MM.1S (cell line): Measurements from ENCODE around the gene RBM18.

Experiments
- DNase-seq: peaks from one replicate; pipeline ENCODE4 v3.0.0-alpha.2; 2015
- H2AFZ ChIP-seq: fragments of 300-600 bp; sonication (generic); 2 replicates; pipeline ENCODE4 v1.6.0; 2016; ENCODE audit warnings: antibody characterized with exemption, low read length
- H3F3A ChIP-seq: fragments of 300-600 bp; sonication (generic); 2 replicates; pipeline ENCODE4 v1.6.1; 2016; ENCODE audit warnings: mild to moderate bottlenecking, antibody characterized with exemption, low read length, moderate library complexity, mixed read lengths; ENCODE audit not compliant: insufficient read depth
- H3K27ac ChIP-seq: fragments of 300-600 bp; sonication (generic); 2 replicates; pipeline ENCODE4 v1.5.1; 2016; ENCODE audit warnings: mild to moderate bottlenecking, low read length
- H3K27me3 ChIP-seq: fragments of 300-600 bp; sonication (generic); replicated peaks from 2 replicates; pipeline ENCODE4 v1.6.0; 2016; ENCODE audit warnings: low read length; ENCODE audit not compliant: insufficient read depth
- H3K36me3 ChIP-seq: fragments of 300-600 bp; sonication (generic); replicated peaks from 2 replicates; pipeline ENCODE4 v1.6.1; 2016; ENCODE audit warnings: mild to moderate bottlenecking, low read length, mixed read lengths; ENCODE audit not compliant: insufficient read depth
- H3K4me1 ChIP-seq: fragments of 300-600 bp; sonication (generic); 2 replicates; pipeline ENCODE4 v1.6.1; 2016; ENCODE audit warnings: low read length, mixed read lengths
- H3K4me2 ChIP-seq: fragments of 300-600 bp; sonication (generic); 2 replicates; pipeline ENCODE4 v1.6.0; 2016; ENCODE audit warnings: low read depth, low read length
- H3K4me3 ChIP-seq: fragments of 300-600 bp; sonication (generic); 2 replicates; pipeline ENCODE4 v1.5.1; 2016; ENCODE audit warnings: low read length, mixed read lengths
- H3K79me2 ChIP-seq: fragments of 300-600 bp; sonication (generic); 2 replicates; pipeline ENCODE4 v1.6.1; 2016; ENCODE audit warnings: mixed run types, low read length, mixed read lengths
- H3K9ac ChIP-seq: fragments of 300-600 bp; sonication (generic); 2 replicates; pipeline ENCODE4 v1.6.1; 2016; ENCODE audit warnings: low read length, mixed read lengths
- H3K9me2 ChIP-seq: fragments of 300-600 bp; sonication (generic); replicated peaks from 2 replicates; pipeline ENCODE4 v1.6.1; 2016; ENCODE audit warnings: mild to moderate bottlenecking, low read length, mixed read lengths; ENCODE audit not compliant: insufficient read depth
- H3K9me3 ChIP-seq: fragments of 300-600 bp; sonication (generic); replicated peaks from 2 replicates; pipeline ENCODE4 v1.6.1; 2016; ENCODE audit warnings: mild to moderate bottlenecking, low read length, mixed read lengths; ENCODE audit not compliant: insufficient read depth
- H4K20me1 ChIP-seq: fragments of 300-600 bp; sonication (generic); 2 replicates; pipeline ENCODE4 v1.6.1; 2016; ENCODE audit warnings: mild to moderate bottlenecking, low read length, moderate library complexity, mixed read lengths; ENCODE audit not compliant: insufficient read depth
- CTCF ChIP-seq: fragments of 300-600 bp; sonication (generic); IDR thresholded peaks from 2 replicates; pipeline ENCODE4 v1.5.1; 2016; ENCODE audit warnings: antibody characterized with exemption, low read length, mixed read lengths
- EZH2 ChIP-seq: fragments of 300-600 bp; sonication (generic); optimal IDR thresholded peaks from 2 replicates; pipeline ENCODE3; 2017; ENCODE audit warnings: low read depth, mild to moderate bottlenecking, antibody characterized with exemption, low read length, mixed read lengths
- EZH2phosphoT487 ChIP-seq: fragments of 300-600 bp; sonication (generic); IDR thresholded peaks from 2 replicates; pipeline ENCODE4 v1.6.1; 2018; ENCODE audit warnings: antibody characterized with exemption, low read length

Gene RBM18

DNA sequence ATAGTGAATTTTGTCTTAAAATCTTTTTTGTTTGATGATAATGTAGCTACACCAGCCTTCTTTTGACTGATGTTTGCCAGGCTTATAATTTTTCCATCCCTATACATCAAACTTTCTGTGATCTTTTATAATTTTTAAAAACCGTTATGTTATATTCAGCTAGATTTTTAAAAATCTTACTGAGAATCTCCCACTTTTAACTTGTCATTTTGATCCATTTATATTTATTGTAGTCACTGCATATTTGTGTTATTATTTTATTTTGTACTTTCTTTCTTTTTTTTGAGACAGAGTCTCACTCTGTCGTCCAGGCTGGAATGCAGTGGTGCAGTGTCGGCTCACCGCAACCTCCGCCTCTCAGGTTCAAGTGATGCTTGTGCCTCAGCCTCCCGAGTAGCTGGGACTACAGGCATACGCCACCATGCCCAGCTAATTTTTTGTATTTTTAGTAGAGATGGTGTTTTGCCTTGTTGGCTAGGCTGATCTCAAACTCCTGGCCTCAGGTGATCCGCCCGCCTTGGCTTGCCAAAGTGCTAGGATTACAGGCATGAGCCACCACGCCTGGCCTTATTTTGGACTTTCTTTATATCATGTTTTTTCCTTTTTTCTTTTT lies 12.8 kb upstream of the RBM18 start:
- Histone ChIP-seq H3K9ac (no peak overlapping the region), H3K27ac (no peak overlapping the region), H3K79me2 (peaks cover 86% of the 10 kb centered on the region), H2AFZ (no peak overlapping the region), H3K36me3 (peaks cover 12% of the 10 kb centered on the region), H3K4me2 (no peak overlapping the region), H3K27me3 (no peaks in the 10 kb centered on the region), H3K4me1 (no peaks in the 10 kb centered on the region), H3K9me2 (no peaks in the 10 kb centered on the region), H3K9me3 (no peaks in the 10 kb centered on the region), H3K4me3 (no peak overlapping the region), H3F3A (no peaks in the 10 kb centered on the region), H4K20me1 (no peaks in the 10 kb centered on the region; the same call in 1 of the 2 replicates)
- no peak for DNase-seq
- TF ChIP-seq EZH2phosphoT487 (no peak), EZH2 (no peak), CTCF (no peak)

DNA sequence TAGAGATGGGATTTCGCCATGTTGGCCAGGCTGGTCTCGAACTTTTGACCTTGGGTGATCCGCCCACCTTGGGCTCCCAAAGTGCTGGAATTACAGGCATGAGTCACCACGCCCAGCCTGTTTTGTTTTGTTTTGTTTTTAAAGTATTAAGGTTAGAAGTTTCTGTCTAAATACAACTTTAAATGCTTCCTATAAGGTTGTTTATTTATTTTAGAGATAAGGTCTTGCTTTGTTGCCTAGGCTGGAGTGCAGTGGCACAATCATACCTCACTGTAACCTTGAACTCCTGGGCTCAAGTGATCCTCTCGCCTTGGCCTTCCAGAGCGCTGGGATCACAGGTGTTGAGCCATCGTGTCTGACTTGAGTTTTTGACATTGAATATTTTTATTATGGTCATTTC lies 11.5 kb upstream of the RBM18 start:
- H3K36me3 ChIP-seq, result peaks cover 12% of the 10 kb centered on the region
- H3K4me1 ChIP-seq, result no peaks in the 10 kb centered on the region
- no peak for TF ChIP-seq EZH2
- TF ChIP-seq CTCF, result no peak
- TF ChIP-seq EZH2phosphoT487, result no peak

GRCh38 chr9:122274055-122274454 lies 9.4 kb upstream of the RBM18 start:
- H4K20me1 ChIP-seq, result no peaks in the 10 kb centered on the region; the same call in 1 of the 2 replicates
- H3F3A ChIP-seq, result no peaks in the 10 kb centered on the region
- H3K36me3 ChIP-seq, result peaks cover 5% of the 10 kb centered on the region
- no peak overlapping the region for H3K9ac ChIP-seq
- H2AFZ ChIP-seq, result no peak overlapping the region
- TF ChIP-seq CTCF (no peak), EZH2 (no peak), EZH2phosphoT487 (no peak)
- H3K27ac ChIP-seq, result no peak overlapping the region
- no peaks in the 10 kb centered on the region for H3K9me2 ChIP-seq
- H3K27me3 ChIP-seq, result no peaks in the 10 kb centered on the region
- no peak overlapping the region for H3K4me3 ChIP-seq
- DNase-seq, result no peak
- H3K4me1 ChIP-seq, result no peaks in the 10 kb centered on the region
- H3K9me3 ChIP-seq, result no peaks in the 10 kb centered on the region
- H3K4me2 ChIP-seq, result no peak overlapping the region
- peaks cover 94% of the 10 kb centered on the region for H3K79me2 ChIP-seq

More for the DNA sequence above, 11.5 kb upstream of the RBM18 start:
- Histone ChIP-seq H3K4me3 (no peak overlapping the region), H3F3A (no peaks in the 10 kb centered on the region), H2AFZ (no peak overlapping the region), H3K9me3 (no peaks in the 10 kb centered on the region), H3K4me2 (no peak overlapping the region), H3K27ac (no peak overlapping the region), H3K79me2 (peaks cover 94% of the 10 kb centered on the region), H4K20me1 (no peaks in the 10 kb centered on the region; the same call in 1 of the 2 replicates), H3K27me3 (no peaks in the 10 kb centered on the region), H3K9me2 (no peaks in the 10 kb centered on the region), H3K9ac (no peak overlapping the region)
- DNase-seq, result no peak
